ENCODE measurements around the gene ABHD4.
"Not testable (repeated sequence)": the region's sequence is repeated elsewhere in the genome, so short reads cannot be mapped to it uniquely, and the experiment has no call there.

ABHD4 gene

DNA sequence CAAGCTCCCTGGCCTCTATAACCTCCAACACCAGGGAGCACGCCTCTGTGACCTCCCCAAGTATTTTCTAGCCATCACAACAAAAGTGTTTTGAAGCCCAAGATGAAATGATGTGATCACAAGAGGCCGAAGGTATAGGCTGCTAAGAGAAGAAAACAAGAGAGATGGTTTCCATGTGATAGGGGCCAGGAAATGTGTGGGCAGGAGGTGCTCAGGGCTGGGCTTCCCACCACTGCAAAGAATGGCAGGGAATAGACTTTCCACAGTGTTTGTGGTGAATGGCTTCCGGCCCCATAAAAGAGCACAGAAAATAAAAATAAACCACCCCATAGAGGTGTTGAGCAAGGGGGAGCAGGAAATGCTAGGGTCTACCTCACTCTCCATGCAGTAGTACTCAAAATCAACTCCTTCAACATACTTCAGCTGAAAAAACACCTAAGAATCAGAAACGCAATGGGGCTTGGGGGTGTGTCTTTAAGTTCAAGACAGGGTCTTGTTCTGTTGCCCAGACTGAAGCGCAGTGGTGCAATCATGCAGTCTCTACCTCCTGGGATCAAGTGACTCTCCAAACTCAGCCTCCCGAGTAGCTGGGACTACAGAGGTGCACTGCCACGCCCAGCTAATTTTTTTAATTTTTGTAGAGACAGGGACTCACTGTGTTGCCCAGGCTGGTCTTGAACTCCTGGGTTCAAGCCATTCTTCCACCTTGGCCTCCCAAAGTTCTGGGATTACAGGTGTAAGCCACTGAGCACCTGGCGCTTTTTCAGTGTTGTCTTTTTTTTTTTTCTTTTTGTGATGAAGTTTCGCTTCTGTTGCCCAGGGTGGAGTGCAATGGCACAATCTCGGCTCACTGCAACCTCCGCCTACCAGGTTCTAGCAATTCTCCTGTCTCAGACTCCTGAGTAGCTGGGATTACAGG lies 36.2 kb upstream of the ABHD4 start:
- no peak for DNase-seq (ENCODE audit: low spot score)

DNA sequence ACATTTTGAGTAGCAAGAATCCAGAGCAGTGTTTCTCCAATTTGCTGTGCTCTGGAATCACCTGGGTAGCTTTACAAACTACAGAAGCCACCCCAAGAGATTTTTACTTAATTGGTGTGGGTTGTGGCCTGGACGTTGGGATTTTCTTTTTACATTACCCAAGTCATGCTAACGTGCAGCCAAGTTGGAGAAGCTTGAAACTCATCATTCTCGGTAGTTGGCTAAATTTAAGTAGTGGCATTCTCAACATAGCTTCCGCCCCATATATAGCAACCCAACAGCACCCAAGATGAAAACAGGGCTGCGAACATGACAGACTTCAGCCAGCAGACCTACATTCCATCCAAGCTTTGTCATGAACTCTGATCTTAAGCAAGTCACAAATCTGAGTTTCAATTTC lies 34.1 kb upstream of the ABHD4 start:
- no peak for DNase-seq (ENCODE audit: low spot score)

DNA sequence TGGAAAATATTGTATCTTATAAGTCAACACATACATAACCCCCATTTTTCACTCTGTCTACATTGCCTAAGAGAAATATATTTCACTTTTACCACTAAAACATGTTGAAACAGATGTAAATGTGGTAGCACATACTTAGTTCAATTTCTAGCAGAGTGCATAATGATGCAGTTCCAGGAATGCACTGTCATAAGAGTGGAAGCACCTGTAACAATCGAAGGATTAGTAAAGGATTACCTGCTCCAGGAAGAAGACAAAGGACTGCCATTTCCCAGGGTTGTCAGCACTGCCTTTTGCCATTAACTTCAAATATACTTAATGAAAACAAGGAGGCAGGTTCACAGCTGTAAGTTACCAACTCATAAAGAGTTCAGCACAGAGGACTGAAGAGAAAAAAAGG lies 33.6 kb upstream of the ABHD4 start:
- no peak for DNase-seq (ENCODE audit: low spot score)

DNA sequence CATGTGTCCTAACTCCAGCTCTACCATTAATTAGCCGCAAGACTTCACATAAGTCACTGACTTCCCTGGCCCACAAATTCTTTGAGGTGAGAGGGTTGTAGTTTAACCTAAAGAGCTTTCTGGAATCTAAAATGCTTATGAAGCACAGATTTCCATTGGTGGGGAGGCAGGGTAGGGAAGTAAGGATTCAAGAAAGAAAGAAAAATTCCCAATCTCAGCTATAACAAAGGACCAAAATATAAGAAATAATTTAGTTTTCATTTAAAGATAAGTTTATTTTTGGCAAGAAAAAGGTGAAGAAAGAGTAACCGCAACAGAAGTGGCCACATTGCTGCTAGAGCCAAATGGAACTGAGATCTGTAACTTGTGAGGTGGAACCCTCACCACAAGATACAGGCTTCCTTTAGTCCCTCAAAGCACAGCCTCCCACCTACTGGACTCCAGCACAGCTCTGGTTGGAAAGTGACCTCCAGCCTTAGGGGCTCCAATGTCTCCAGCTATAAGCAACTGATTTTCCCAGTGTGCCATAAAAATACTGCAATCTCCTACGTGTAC lies 32.6 kb upstream of the ABHD4 start:
- DNase-seq (ENCODE audit: low spot score): no peak

DNA sequence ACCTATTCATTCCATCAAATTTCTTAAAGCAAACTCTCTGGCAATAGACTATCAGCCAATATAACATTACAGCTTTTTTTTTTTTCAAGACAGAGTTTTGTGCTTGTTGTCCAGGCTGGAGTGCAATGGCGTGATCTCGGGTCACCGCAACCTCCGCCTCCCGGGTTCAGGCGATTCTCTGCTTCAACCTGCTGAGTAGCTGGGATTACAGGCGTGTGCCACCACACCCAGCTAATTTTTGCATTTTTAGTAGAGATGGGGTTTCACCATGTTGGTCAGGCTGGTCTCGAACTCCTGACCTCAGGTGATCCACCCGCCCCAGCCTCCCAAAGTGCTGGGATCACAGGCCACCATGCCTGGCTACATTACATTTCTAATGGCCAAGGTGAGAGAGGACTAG lies 31.8 kb upstream of the ABHD4 start:
- not testable (repeated sequence) for DNase-seq (ENCODE audit: low spot score)

DNA sequence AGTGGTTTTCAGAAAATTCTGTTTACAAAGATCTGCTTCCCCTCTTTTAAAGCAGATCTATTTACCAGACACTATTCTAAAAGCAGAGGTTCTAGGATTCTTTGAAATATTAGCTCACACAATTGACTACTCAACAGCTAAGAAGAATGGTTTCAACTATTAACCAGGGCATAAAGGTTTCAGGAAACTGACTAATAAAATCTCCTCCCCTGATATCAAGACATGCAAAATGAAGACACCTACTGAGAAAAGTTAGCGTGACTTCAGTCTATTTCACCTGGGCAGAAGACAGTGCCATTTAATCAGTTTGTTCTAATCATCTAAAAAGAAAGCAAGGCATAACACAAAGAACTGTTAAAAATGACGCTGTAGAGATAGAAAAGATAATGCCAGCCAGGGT lies 31.3 kb upstream of the ABHD4 start:
- no peak for DNase-seq (ENCODE audit: low spot score)

DNA sequence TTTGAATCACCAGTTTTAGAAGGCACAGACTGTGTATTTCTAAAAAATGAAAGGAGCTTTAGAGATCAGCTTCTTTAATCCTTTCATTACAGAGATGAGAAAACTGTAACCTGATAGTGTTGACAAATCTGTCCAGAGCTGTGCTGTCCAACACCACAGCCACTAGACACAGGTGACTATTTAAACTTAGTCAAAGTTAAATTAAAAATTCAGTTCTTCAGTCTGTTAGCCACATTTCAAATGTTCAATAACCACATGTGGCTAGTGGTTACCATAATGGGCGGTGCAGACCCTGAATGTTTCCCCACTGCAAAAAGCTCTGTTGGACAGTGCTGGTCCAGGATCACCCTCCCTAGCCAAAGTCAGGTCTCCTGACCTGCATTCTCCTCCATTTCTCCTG lies 30.7 kb upstream of the ABHD4 start:
- DNase-seq (ENCODE audit: low spot score): no peak

DNA sequence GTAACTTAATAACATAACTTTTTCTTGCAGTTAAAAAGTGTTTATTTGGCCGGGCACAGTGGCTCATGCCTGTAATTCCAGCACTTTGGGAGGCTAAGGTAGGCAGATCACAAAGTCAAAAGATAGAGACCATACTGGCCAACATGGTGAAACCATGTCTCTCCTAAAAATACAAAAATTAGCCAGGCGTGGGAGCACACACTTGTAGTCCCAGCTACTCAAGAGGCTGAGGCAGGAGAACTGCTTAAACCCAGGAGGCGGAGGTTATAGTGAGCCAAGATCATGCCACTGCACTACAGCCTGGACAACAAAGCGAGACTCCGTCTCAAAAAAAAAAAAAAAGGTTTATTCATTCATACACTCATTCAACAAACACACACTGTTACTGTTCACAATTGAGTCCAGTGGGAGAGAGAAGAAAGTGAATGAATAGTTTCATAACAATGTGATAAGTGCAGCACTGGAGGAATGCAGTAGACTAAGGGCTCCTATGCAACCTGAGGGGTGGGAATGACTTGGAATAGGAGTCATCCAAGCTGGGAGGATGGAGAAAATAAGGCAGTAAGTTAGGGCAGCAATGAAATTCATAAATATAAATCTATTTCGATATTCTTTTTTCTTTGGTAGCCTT lies 28.9 kb upstream of the ABHD4 start:
- DNase-seq (ENCODE audit: low spot score): no peak

DNA sequence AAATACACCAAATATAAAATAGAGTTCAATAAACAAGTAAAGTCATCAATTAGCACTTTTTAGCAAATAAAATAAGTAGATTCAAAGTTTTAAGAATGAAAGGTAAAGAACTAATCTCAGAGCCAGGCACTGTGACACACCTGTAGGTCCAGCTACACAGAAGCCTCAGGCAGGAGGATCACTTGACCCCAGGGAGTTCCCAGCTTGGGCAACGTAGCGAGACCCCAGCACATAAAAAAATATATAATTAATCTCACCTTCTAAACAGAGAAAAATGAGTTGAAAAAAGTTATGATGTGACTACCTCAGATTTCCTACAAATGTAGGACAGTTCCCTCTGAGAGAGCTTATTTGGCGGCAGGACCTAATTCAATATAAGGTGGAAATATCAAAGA lies 28.4 kb upstream of the ABHD4 start:
- DNase-seq (ENCODE audit: low spot score): no peak

DNA sequence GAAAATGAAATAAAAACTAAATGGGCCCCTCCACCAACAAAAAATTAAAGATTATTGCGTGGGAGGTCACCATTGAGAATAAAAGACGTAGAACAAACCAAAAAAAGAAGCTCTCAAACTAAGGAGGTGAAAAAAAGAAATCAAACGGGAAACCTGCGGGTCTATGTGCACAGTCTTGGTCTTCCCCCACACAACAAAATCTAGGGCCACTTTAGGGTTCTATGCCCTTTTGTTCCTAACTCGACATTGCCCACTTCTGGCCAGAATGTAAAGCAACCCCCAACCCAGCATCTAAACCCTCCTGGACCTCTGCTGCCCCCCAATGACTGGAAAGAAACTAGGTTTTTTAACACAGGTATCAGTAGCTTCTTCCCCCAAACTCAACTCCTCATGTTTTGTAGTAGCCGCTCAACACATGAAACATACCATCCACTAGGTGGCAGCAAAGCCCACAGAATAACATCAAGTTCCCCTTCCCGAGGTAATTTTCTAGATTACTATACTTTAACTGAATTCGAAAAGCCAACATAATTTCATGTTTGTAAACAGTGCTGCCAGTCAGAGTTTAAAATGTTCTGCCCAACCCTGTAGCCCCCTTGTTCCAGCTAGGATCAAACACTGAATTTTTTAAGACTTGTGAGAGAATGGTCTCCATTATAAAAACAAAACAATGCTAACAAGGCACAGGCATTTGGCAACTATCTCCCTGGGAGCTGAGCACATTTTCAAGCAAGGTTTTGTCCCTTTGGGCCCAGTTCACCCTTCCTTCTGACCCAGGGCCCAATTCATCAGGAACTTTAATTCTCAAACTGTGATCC lies 27.8 kb upstream of the ABHD4 start:
- peak; percentile 57 for DNase-seq (ENCODE audit: low spot score)

DNA sequence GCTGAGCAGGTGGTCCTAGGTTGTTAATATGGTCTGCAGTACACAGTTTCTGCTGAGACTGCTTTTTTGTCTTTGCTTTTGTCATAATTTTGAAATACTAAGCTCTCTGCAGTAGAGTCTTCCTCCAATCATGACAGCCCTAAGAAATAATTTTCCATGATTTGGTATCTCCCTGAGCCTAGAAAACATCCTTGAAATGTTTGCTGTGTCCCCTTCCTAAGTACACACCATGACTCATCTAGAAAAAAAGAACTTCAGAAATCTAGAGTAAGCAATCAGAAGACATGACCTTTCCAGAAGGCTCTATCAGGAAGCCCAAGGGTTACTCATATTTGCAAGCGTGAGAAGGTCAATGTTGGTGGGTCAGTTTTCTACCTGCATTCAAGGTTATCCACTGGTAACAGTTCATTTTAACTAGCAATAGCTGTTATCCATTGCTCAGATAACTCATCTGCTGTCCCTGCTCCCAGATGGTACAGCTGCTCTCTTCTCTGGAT lies 25.5 kb upstream of the ABHD4 start:
- peak; percentile 27 for DNase-seq (ENCODE audit: low spot score)

DNA sequence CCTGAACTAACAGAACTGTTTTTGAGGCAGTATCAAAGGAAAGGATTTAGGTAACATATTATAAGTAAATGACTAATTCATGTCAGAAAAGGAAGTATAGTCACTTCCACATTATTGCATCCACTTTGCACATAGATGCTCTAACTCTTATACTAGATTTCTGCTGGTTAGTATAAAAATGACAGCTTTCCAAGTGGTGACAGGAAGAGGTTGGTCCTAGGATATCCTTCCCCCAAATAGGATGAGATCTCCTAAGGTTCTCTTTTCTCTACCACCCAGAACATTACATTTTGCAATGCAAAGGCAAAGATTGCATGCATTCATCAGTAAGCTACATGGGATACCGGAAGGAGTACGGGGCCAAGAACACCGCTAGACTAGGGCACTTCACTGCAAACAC lies 24.3 kb upstream of the ABHD4 start:
- no peak for DNase-seq (ENCODE audit: low spot score)

DNA sequence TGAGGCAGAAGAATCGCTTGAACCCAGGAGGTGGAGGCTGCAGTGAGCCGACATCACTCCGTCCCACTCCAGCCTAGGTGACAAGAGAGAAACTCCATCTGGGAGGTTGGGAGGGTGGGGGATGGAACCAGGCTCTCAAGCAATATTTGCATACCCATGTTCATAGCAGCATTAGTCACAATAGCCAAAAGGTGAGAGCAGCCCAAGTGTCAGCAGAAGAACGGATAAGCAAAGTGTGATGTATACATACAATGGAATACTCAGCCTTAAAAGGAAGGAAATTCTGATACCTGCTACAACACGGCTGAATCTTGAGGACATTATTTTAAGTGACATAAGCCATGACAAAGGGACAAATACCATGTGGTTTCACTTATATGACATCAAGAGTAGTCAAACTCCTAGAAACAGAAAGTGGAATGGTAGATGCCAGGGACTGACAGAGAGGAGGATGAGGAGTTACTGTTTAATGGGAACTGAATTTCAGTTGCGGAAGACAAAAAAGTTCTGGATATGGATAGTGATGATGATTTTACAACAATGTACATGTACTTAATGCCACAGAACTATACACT lies 20.7 kb upstream of the ABHD4 start:
- DNase-seq (ENCODE audit: low spot score): no peak

DNA sequence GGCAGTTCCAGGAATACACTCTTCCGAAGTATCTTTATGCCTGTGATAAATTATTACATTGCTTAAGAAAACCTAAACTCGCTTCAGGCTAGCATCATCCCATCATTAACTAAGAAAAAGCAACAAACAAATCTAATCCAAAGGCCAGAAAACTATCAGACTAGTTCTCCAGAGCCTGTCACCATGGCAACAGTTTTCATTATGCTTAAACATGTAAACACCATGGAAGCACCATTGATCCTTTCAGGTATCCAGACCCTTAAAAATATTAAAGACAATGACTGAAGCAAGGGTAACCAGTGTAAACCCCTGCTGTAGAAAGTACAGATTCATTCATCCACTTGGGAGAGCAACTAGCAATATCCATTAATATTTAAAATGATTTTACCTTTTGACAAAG lies 18.9 kb upstream of the ABHD4 start:
- DNase-seq (ENCODE audit: low spot score): no peak

DNA sequence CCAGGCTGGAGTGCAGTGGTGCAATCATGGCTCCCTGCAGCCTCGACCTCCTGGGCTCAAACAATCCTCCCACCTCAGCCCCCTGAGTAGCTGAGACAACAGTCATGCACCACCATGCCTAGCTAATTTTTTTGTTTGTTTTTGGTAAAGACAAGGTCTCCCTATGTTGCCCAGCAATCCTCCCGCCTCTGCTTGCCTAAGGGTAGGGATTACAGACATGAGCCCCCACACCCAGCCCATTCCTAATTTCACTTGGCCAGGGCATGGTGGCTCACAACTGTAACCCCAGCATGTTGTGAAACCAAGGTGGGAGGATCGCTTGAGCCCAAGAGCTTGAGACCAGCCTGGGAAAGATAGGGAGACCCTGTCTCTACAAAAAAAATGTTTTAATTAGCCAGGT lies 18.2 kb upstream of the ABHD4 start:
- no peak for DNase-seq (ENCODE audit: low spot score)

DNA sequence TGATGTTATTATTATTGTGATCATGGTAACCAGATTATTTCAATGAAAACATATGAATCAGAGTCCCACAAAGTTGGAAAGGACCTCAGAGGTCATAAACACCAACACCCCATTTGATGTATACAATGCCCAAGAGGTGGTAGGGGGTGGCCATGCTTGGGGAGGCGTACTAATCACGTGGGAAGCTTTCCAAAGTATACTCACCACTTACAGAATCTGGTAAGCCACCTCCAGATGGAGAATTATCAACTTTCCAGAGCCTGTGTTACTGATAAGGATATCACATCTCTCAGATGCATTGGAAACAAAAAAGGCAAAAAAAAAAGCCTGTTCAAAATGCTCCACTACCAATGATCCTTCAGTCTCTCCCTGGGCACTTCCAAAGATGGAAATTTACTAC lies 17.5 kb upstream of the ABHD4 start:
- DNase-seq (ENCODE audit: low spot score): no peak

DNA sequence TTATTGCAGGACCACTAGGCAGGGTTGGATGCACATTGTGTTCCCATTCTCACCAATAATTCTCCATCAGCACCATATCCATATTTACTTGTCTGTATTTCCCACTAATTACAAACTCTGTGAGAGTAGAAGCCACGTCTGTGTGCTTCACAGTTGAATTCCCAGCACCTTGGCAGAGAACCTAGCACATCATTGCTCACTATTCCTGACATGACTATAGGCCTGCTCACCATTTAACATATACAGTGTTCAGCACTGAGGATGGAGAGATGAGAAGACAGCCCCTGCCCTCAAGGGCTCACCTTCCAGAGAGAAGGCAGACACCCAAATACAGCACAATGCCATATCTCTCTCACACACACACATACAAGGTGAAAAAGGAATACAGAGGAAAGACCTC lies 14.1 kb upstream of the ABHD4 start:
- no peak for DNase-seq (ENCODE audit: low spot score)

DNA sequence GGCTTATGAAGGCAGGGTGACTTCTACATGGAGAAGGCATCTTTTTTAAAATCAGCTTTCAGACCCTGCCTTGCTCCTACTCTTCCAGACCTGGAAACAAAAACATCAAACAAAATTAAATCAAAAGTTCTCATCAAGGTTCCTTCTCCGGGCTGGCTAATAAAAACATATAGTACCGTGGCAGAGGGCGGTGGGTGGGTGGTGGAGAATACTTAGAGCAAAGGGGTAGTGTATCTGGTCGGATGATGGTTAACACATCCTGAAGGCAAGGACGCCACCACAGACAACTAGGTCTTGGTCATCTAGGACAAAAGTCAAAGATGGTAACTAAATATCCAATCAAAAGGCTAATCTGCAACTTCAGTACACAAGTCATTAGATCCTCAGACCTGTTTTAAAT lies 10.9 kb upstream of the ABHD4 start:
- no peak for DNase-seq (ENCODE audit: low spot score)

DNA sequence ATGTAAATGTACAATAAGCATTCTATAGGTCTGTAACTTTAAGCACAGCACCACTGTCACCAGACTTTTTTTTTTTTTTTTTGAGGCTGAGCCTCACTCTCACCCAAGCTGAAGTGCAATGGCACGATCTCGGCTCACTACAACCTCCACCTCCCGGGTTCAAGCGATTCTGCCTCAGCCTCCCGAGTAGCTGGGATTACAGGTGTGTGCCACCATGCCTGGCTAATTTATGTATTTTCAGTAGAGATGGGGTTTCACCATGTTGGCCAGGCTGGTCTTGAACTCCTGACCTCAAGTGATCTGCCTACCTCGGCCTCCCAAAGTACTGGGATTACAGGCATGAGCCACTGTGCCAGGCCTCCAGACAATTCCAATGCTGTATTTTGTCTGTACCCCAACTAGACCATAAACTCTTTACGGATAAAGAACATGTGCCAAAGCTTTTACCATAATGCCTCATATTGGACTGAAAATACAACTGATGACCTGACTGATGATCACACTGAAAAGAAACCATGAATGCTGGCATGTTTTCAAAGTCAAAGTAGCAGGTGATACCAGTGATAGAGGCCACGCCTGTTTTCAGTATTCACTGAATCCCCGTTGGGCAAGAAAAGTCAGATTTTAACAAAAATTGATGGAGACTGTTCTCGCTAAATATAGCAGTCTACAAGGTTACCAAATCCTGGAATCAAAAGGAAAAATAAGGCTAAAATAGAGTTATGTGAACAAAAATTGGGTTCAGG lies 10.2 kb upstream of the ABHD4 start:
- DNase-seq (ENCODE audit: low spot score): not testable (repeated sequence)

DNA sequence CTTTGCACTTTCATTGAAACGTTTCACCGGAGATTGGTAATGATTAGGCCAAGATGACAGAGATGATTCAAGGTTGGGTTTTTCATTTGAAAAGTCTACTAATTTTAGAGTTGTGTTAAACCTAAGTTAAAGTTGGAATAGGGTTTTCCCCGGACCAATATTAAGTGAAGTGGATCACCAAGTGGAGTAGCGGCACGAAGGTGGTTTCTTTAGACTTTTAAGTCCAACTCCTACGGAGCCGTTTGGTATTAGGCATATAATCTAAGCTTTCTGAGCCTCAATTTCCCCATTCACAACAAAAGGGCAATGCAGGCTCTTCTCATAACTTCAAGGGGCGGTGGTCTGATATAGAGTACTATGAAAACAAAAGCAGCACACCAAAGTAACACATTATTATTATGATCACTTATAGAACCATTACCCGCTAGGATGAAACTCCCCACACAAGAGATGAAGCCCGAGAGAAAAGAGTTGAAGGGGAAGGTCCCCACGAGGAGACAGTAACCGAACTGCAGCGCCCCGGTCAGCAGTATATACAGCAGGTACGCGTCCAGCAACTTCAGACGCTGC lies 9.5 kb upstream of the ABHD4 start:
- DNase-seq (ENCODE audit: low spot score): no peak
